Activated CD4-positive, alpha-beta memory T cell treated with anti-CD3 and anti-CD28 coated beads for 36 hours (primary cell): ENCODE data around the gene LGALSL. TPM values are rescaled to one million over a fixed set of nuclear protein-coding genes. Genes with fewer than 3 reads are reported as not detected.

Experiments
- CTCF ChIA-PET: fragments of 350-600 bp; sonication (Branson Sonifier 250); formaldehyde crosslinking; loops from one replicate; lab custom pipeline; 2021; ENCODE audit warnings: antibody characterized with exemption, inconsistent platforms; lab: Charles Lee
- POLR2A ChIA-PET: fragments of 350-600 bp; sonication (Branson Sonifier 250); formaldehyde crosslinking; loops from one replicate; lab custom pipeline; 2021; ENCODE audit warnings: antibody characterized with exemption; lab: Charles Lee
- DNase-seq: peaks from one replicate; pipeline ENCODE4 v3.0.0-alpha.2; 2020
- H3K27ac Mint-ChIP-seq: one replicate; pipeline ENCODE4 v1.8.0; 2021; ENCODE audit warnings: mixed read lengths
- H3K27me3 Mint-ChIP-seq: one replicate; pipeline ENCODE4 v1.8.0; 2021; ENCODE audit warnings: mixed read lengths
- H3K36me3 Mint-ChIP-seq: one replicate; pipeline ENCODE4 v1.8.0; 2021; ENCODE audit warnings: mixed read lengths
- H3K4me1 Mint-ChIP-seq: one replicate; pipeline ENCODE4 v1.8.0; 2021; ENCODE audit warnings: low read depth, mixed read lengths
- H3K4me3 Mint-ChIP-seq: one replicate; pipeline ENCODE4 v1.8.0; 2021; ENCODE audit warnings: mild to moderate bottlenecking, mixed read lengths
- H3K9me3 Mint-ChIP-seq: one replicate; pipeline ENCODE4 v1.8.0; 2021; ENCODE audit warnings: mixed read lengths
- intact Hi-C: fragments of 100-400 bp; cut with micrococcal nuclease; formaldehyde crosslinking; loops from one replicate; pipeline ENCODE4 v1.15.1; 2023
- total RNA-seq, 2 experiments: library from RNA; stranded (reverse); gene quantifications; one replicate each; pipeline ENCODE4 v1.2.3, GENCODE V29; 2021

The LGALSL gene
- total RNA-seq, 2 experiments from 2014 or later: 1.3 to 1.5 TPM

GRCh38 chr2:64506686-64507085 is 52.7 kb downstream of the LGALSL start:
- H3K4me3 Mint-ChIP-seq: no peak overlapping the region
- DNase-seq: no peak
- no peaks in the 10 kb centered on the region for H3K36me3 Mint-ChIP-seq
- intact Hi-C loops: no loop called here
- H3K9me3 Mint-ChIP-seq: no peaks in the 10 kb centered on the region
- POLR2A ChIA-PET: no interaction called here
- peaks cover 4% of the 10 kb centered on the region for H3K27me3 Mint-ChIP-seq
- H3K4me1 Mint-ChIP-seq: no peaks in the 10 kb centered on the region
- no peak overlapping the region for H3K27ac Mint-ChIP-seq
- CTCF ChIA-PET: no interaction called here

Other genes with a start within 250 kb of the LGALSL start
- 10 to 100 TPM; 34.8 to 36.4 TPM for gene AFTPH, start 70.2 kb downstream of the LGALSL start, total RNA-seq
- gene SERTAD2, start 199.8 kb downstream of the LGALSL start, total RNA-seq: 10 to 100 TPM; 11.3 to 11.4 TPM